Mesenchymal stem cell (in vitro differentiated cells and primary cell): ENCODE results near the gene PDPR.
"Not testable (repeated sequence)": the region's sequence is repeated elsewhere in the genome, so short reads cannot be mapped to it uniquely, and the experiment has no call there.

Experiments
- DNase-seq: peaks from one replicate; pipeline ENCODE4 v3.0.0-alpha.2; 2013
- H2AFZ ChIP-seq: one replicate; pipeline ENCODE4 v1.6.1; 2013; ENCODE audit warnings: low read depth, mild to moderate bottlenecking, control low read depth, inconsistent platforms, low read length, moderate library complexity
- H2AK5ac ChIP-seq: 2 replicates; pipeline ENCODE4 v1.6.1; 2013; ENCODE audit warnings: low read length, moderate library complexity, mild to moderate bottlenecking, inconsistent platforms; ENCODE audit not compliant: severe bottlenecking
- H2BK120ac ChIP-seq: one replicate; pipeline ENCODE4 v1.6.1; 2013; ENCODE audit warnings: low read depth, mild to moderate bottlenecking, inconsistent platforms, low read length, moderate library complexity
- H2BK12ac ChIP-seq, 2 experiments: one replicate each; pipeline ENCODE4 v1.6.1; 2013; ENCODE audit warnings: inconsistent platforms in 2 of 2, low read length in 2 of 2, mild to moderate bottlenecking in 2 of 2, moderate library complexity in 2 of 2, control low read depth in 1 of 2
- H2BK15ac ChIP-seq: one replicate; pipeline ENCODE4 v1.6.1; 2013; ENCODE audit warnings: mild to moderate bottlenecking, low read depth, inconsistent platforms; ENCODE audit not compliant: poor library complexity, severe bottlenecking
- H2BK5ac ChIP-seq: 2 replicates; pipeline ENCODE4 v1.6.1; 2013; ENCODE audit warnings: low read depth, mild to moderate bottlenecking, low read length, control low read depth, inconsistent platforms; ENCODE audit not compliant: poor library complexity, severe bottlenecking
- H3K14ac ChIP-seq, 2 experiments: one replicate each; pipeline ENCODE4 v1.6.1; 2013; ENCODE audit warnings: inconsistent platforms in 2 of 2, low read length in 2 of 2, control low read depth in 1 of 2, mild to moderate bottlenecking in 1 of 2, moderate library complexity in 1 of 2
- H3K18ac ChIP-seq, 2 experiments: one replicate each; pipeline ENCODE4 v1.6.1; 2013; ENCODE audit warnings: inconsistent platforms in 2 of 2, low read length in 2 of 2, control low read depth in 1 of 2, low read depth in 1 of 2, mild to moderate bottlenecking in 1 of 2
- H3K23ac ChIP-seq, 2 experiments: one replicate each; pipeline ENCODE4 v1.6.1; 2013; ENCODE audit warnings: inconsistent platforms in 2 of 2, low read length in 2 of 2, mild to moderate bottlenecking in 2 of 2, moderate library complexity in 2 of 2, control low read depth in 1 of 2
- H3K27ac ChIP-seq: 2 replicates; pipeline ENCODE4 v1.5.1; 2013; ENCODE audit warnings: mild to moderate bottlenecking, moderate library complexity, low read length, control low read depth, inconsistent platforms; ENCODE audit not compliant: poor library complexity, severe bottlenecking
- H3K27me3 ChIP-seq, 2 experiments: 2 replicates each; pipeline versions ENCODE4 v1.6.1 to v1.7.0; 2013; ENCODE audit warnings: low read length in 2 of 2, mild to moderate bottlenecking in 2 of 2, moderate library complexity in 2 of 2, control low read depth in 1 of 2, inconsistent platforms in 1 of 2; ENCODE audit not compliant: control insufficient read depth in 1 of 2, insufficient read depth in 1 of 2
- H3K36me3 ChIP-seq, 2 experiments: 2 replicates each; pipeline versions ENCODE4 v1.6.1 to v1.7.0; 2013; ENCODE audit warnings: low read length in 2 of 2, control low read depth in 1 of 2, inconsistent platforms in 1 of 2, low read depth in 1 of 2, mild to moderate bottlenecking in 1 of 2; ENCODE audit not compliant: insufficient read depth in 2 of 2, control insufficient read depth in 1 of 2
- H3K4ac ChIP-seq, 2 experiments: one replicate each; pipeline ENCODE4 v1.6.1; 2013; ENCODE audit warnings: inconsistent platforms in 2 of 2, low read length in 2 of 2, mild to moderate bottlenecking in 2 of 2, moderate library complexity in 2 of 2, control low read depth in 1 of 2, low read depth in 1 of 2
- H3K4me1 ChIP-seq: 2 replicates; pipeline ENCODE4 v1.6.1; 2013; ENCODE audit warnings: low read depth, low read length, control low read depth; ENCODE audit not compliant: control insufficient read depth, insufficient read depth
- H3K4me2 ChIP-seq: 2 replicates; pipeline ENCODE4 v1.6.1; 2013; ENCODE audit warnings: low read length, mild to moderate bottlenecking, inconsistent platforms; ENCODE audit not compliant: poor library complexity, severe bottlenecking
- H3K4me3 ChIP-seq, 2 experiments: 2 replicates each; pipeline versions ENCODE4 v1.5.1 to v1.7.0; 2013; ENCODE audit warnings: low read length in 2 of 2, mild to moderate bottlenecking in 2 of 2, control low read depth in 1 of 2, low read depth in 1 of 2; ENCODE audit not compliant: insufficient read depth in 1 of 2
- H3K79me1 ChIP-seq: replicated peaks from 2 replicates; pipeline ENCODE4 v1.6.1; 2013; ENCODE audit warnings: mild to moderate bottlenecking, control low read depth, low read length, inconsistent platforms; ENCODE audit not compliant: poor library complexity, severe bottlenecking
- H3K9ac ChIP-seq: 2 replicates; pipeline ENCODE4 v1.7.0; 2013; ENCODE audit warnings: mild to moderate bottlenecking, low read length, moderate library complexity
- H3K9me3 ChIP-seq: 2 replicates; pipeline ENCODE4 v1.7.0; 2013; ENCODE audit warnings: mild to moderate bottlenecking, low read length; ENCODE audit not compliant: control insufficient read depth
- H4K8ac ChIP-seq: one replicate; pipeline ENCODE4 v1.6.1; 2013; ENCODE audit warnings: inconsistent platforms, mild to moderate bottlenecking, low read length, moderate library complexity
- H4K91ac ChIP-seq: one replicate; pipeline ENCODE4 v1.6.1; 2013; ENCODE audit warnings: mild to moderate bottlenecking, low read length, inconsistent platforms
- WGBS: methylation state at CpG from one replicate; pipeline ENCODE4 v1.1.7; 2013; ENCODE audit warnings: mixed read lengths; 5-methylcytosine and 5-hydroxymethylcytosine counted together

PDPR gene

DNA sequence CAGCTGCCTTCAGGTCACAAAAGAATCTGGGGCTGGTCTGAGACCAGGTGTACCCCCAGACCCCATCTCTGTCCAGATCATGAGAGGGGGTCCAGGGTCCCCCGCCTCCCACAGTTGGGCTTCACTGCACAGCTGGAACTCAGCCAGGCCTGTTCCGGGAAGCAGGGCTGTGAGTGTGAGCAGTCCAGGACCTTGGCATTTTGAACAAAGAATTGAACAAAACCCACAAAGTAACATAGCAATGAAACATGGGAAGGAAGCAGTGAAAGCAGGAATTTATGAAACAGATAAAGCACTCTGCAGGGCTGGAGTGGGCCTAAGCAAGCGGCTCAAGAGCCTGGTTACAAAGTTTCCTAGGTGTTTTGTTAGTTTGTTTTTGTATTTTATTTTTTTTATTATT is 84.5 kb downstream of the PDPR start:
- not testable (repeated sequence) for H2BK5ac ChIP-seq, H3K4ac ChIP-seq, H3K23ac ChIP-seq, H3K4me3 ChIP-seq, H3K9ac ChIP-seq, H3K36me3 ChIP-seq, H4K8ac ChIP-seq, H2BK12ac ChIP-seq, H2AK5ac ChIP-seq, DNase-seq, H3K4me1 ChIP-seq, H3K9me3 ChIP-seq, H3K4me2 ChIP-seq, H4K91ac ChIP-seq, H3K18ac ChIP-seq, H3K27ac ChIP-seq, H3K27me3 ChIP-seq, H2AFZ ChIP-seq, H3K79me1 ChIP-seq, H3K14ac ChIP-seq, H2BK120ac ChIP-seq, H2BK15ac ChIP-seq
- 83% methylated on average over 2 of the region's 3 CpGs for WGBS

GRCh38 chr16:70199170-70199569 is 85.0 kb downstream of the PDPR start:
- H2AFZ ChIP-seq, H3K27ac ChIP-seq, H3K4me1 ChIP-seq, H3K4ac ChIP-seq, H2AK5ac ChIP-seq, H3K4me2 ChIP-seq, DNase-seq, H3K9me3 ChIP-seq, H3K18ac ChIP-seq, H3K79me1 ChIP-seq, H2BK5ac ChIP-seq, H3K23ac ChIP-seq, H3K36me3 ChIP-seq, H2BK12ac ChIP-seq, H3K9ac ChIP-seq, H2BK15ac ChIP-seq, H4K8ac ChIP-seq, H3K4me3 ChIP-seq, H3K27me3 ChIP-seq, H2BK120ac ChIP-seq, H4K91ac ChIP-seq, H3K14ac ChIP-seq: not testable (repeated sequence)
- 86% methylated on average over 6 of the region's 9 CpGs for WGBS

DNA sequence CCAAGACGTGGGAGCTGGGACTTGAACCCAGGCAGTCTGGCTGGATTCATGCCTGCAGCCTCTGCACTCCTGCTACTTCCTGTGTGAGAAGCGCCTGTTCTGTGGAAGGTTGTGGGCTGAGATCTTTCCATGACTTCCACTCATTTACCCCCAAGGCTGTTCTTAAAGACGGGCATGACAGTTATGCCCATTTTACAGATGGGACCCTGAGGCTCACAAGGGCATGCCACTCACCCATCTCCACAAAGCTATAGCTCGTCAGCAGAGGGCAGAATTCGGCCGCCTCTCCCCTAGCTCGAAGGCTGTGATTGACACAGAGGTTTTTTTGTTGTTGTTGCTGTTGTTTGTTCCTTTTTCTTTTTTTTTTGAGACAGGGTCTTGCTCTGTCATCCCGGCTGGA is 85.9 kb downstream of the PDPR start:
- not testable (repeated sequence) for H3K4ac ChIP-seq, H3K18ac ChIP-seq, H4K8ac ChIP-seq, H3K36me3 ChIP-seq, H2AK5ac ChIP-seq, H2BK12ac ChIP-seq, H3K23ac ChIP-seq, DNase-seq, H3K14ac ChIP-seq, H3K9ac ChIP-seq, H3K4me1 ChIP-seq, H3K9me3 ChIP-seq, H3K79me1 ChIP-seq, H4K91ac ChIP-seq, H3K4me2 ChIP-seq, H3K27me3 ChIP-seq, H2BK5ac ChIP-seq, H3K27ac ChIP-seq, H2AFZ ChIP-seq, H3K4me3 ChIP-seq, H2BK120ac ChIP-seq, H2BK15ac ChIP-seq
- WGBS: no CpG with 5 or more reads among the region's 8 CpGs

GRCh38 chr16:70203508-70203907 is 89.4 kb downstream of the PDPR start:
- H3K79me1 ChIP-seq, H4K8ac ChIP-seq, H3K23ac ChIP-seq, H3K18ac ChIP-seq, H3K4ac ChIP-seq, H3K36me3 ChIP-seq, H3K9ac ChIP-seq, H2AFZ ChIP-seq, H2BK12ac ChIP-seq, H3K27me3 ChIP-seq, H2AK5ac ChIP-seq, H3K4me3 ChIP-seq, H3K4me1 ChIP-seq, DNase-seq, H3K4me2 ChIP-seq, H2BK120ac ChIP-seq, H3K14ac ChIP-seq, H3K9me3 ChIP-seq, H2BK5ac ChIP-seq, H4K91ac ChIP-seq, H2BK15ac ChIP-seq, H3K27ac ChIP-seq: not testable (repeated sequence)
- 100% methylated on average over 2 of the region's 7 CpGs for WGBS
